IMR-90 (cell line): ENCODE data around the gene WAC. TPM values are rescaled to one million over a fixed set of nuclear protein-coding genes. Genes with fewer than 3 reads are reported as not detected.

ENCODE experiments used
- ATAC-seq: fragments of 200-7000 bp; cut with Tn5 transposase; 2 replicates; pipeline ENCODE4 v1.9.1; 2020; ENCODE audit warnings: low read depth, mild to moderate bottlenecking, moderate library complexity
- BruUV-seq: library from RNA; stranded (reverse); fragments of 400-500 nt; replicated peaks from 2 replicates; lab custom pipeline; 2021; lab: Mats Ljungman, UMichigan
- CTCF ChIA-PET: fragments of 300-600 bp; formaldehyde crosslinking; extraction: SDS; loops from one replicate; lab custom pipeline; 2021; ENCODE audit warnings: antibody characterized with exemption; lab: Yijun Ruan, JAX
- POLR2A ChIA-PET: fragments of 300-600 bp; sonication (Branson Sonifier 250); formaldehyde crosslinking; loops from one replicate; lab custom pipeline; 2022; ENCODE audit warnings: antibody characterized with exemption; ENCODE audit not compliant: unreplicated experiment; lab: Charles Lee
- DNase-seq: peaks from one replicate; pipeline ENCODE4 v3.0.0; 2013
- H2AFZ ChIP-seq: replicated peaks from 2 replicates; pipeline ENCODE3; 2013; ENCODE audit warnings: low read length, mild to moderate bottlenecking; ENCODE audit not compliant: poor library complexity
- H2AK5ac ChIP-seq: 2 replicates; pipeline ENCODE4 v1.6.1; 2013; ENCODE audit warnings: low read depth, low read length, inconsistent platforms
- H2AK9ac ChIP-seq: replicated peaks from 2 replicates; pipeline ENCODE3; 2013; ENCODE audit warnings: mild to moderate bottlenecking, low read depth, low read length, moderate library complexity; ENCODE audit not compliant: poor library complexity
- H2BK120ac ChIP-seq: 2 replicates; pipeline ENCODE4 v1.6.1; 2013; ENCODE audit warnings: low read depth, low read length, inconsistent platforms
- H2BK15ac ChIP-seq: 3 replicates; pipeline ENCODE4 v1.6.1; 2013; ENCODE audit warnings: low read depth, low read length, inconsistent platforms
- H2BK20ac ChIP-seq: 2 replicates; pipeline ENCODE4 v1.6.1; 2013; ENCODE audit warnings: low read depth, mild to moderate bottlenecking, inconsistent platforms, low read length, moderate library complexity
- H2BK5ac ChIP-seq: 2 replicates; pipeline ENCODE4 v1.6.1; 2013; ENCODE audit warnings: mild to moderate bottlenecking, low read depth, low read length, inconsistent platforms; ENCODE audit not compliant: poor library complexity, severe bottlenecking
- H3K14ac ChIP-seq: replicated peaks from 2 replicates; pipeline ENCODE4 v1.6.1; 2013; ENCODE audit warnings: low read depth, low read length, inconsistent platforms
- H3K18ac ChIP-seq: 2 replicates; pipeline ENCODE4 v1.6.1; 2013; ENCODE audit warnings: low read depth, low read length, control low read depth
- H3K23ac ChIP-seq: 2 replicates; pipeline ENCODE4 v1.6.1; 2013; ENCODE audit warnings: low read depth, low read length, inconsistent platforms
- H3K27ac ChIP-seq: 2 replicates; pipeline ENCODE4 v1.5.1; 2013; ENCODE audit warnings: mild to moderate bottlenecking, control low read depth, low read length; ENCODE audit not compliant: insufficient read depth
- H3K27me3 ChIP-seq: 2 replicates; pipeline ENCODE4 v1.6.1; 2013; ENCODE audit warnings: low read length; ENCODE audit not compliant: control insufficient read depth, insufficient read depth
- H3K36me3 ChIP-seq: 2 replicates; pipeline ENCODE4 v1.6.1; 2013; ENCODE audit warnings: low read length, mixed read lengths; ENCODE audit not compliant: control insufficient read depth, insufficient read depth
- H3K4ac ChIP-seq: 2 replicates; pipeline ENCODE4 v1.6.1; 2013; ENCODE audit warnings: low read depth, low read length, inconsistent platforms
- H3K4me1 ChIP-seq: 2 replicates; pipeline ENCODE4 v1.6.1; 2013; ENCODE audit warnings: low read length, mixed read lengths; ENCODE audit not compliant: control insufficient read depth, insufficient read depth
- H3K4me2 ChIP-seq: 2 replicates; pipeline ENCODE4 v1.6.1; 2013; ENCODE audit warnings: low read depth, mild to moderate bottlenecking, control low read depth, low read length, moderate library complexity
- H3K4me3 ChIP-seq: 2 replicates; pipeline ENCODE4 v1.5.1; 2013; ENCODE audit warnings: low read depth, mild to moderate bottlenecking, control low read depth, low read length, moderate library complexity; ENCODE audit not compliant: insufficient read depth
- H3K56ac ChIP-seq: 2 replicates; pipeline ENCODE4 v1.6.1; 2013; ENCODE audit warnings: low read length, inconsistent platforms; ENCODE audit not compliant: insufficient read depth; ENCODE audit errors: extremely low read depth
- H3K79me1 ChIP-seq, 2 experiments: 2 replicates each; pipeline ENCODE4 v1.6.1; 2013; ENCODE audit warnings: low read length in 2 of 2, inconsistent platforms in 1 of 2, low read depth in 1 of 2
- H3K9ac ChIP-seq: 2 replicates; pipeline ENCODE4 v1.6.1; 2013; ENCODE audit warnings: low read depth, low read length, control low read depth
- H3K9me1 ChIP-seq: 2 replicates; pipeline ENCODE4 v1.6.1; 2013; ENCODE audit warnings: low read length, inconsistent platforms; ENCODE audit not compliant: insufficient read depth
- H3K9me3 ChIP-seq: 2 replicates; pipeline ENCODE4 v1.6.1; 2013; ENCODE audit warnings: low read length; ENCODE audit not compliant: control insufficient read depth, insufficient read depth
- H4K20me1 ChIP-seq: 2 replicates; pipeline ENCODE4 v1.6.1; 2013; ENCODE audit warnings: low read length, inconsistent platforms; ENCODE audit not compliant: insufficient read depth
- H4K5ac ChIP-seq: 2 replicates; pipeline ENCODE4 v1.6.1; 2013; ENCODE audit warnings: mild to moderate bottlenecking, low read depth, low read length, control low read depth
- H4K8ac ChIP-seq, 2 experiments: 2 replicates each; pipeline ENCODE4 v1.6.1; 2013; ENCODE audit warnings: low read depth in 2 of 2, low read length in 2 of 2, control low read depth in 1 of 2, inconsistent platforms in 1 of 2
- H4K91ac ChIP-seq: 2 replicates; pipeline ENCODE4 v1.6.1; 2013; ENCODE audit warnings: low read depth, low read length, inconsistent platforms; ENCODE audit not compliant: insufficient read depth
- CEBPB ChIP-seq: IDR thresholded peaks from 2 replicates; pipeline ENCODE4 v1.6.1; 2012; ENCODE audit warnings: low read depth, low read length, improper control_type of control experiment
- CHD1 ChIP-seq: IDR thresholded peaks from 2 replicates; pipeline ENCODE4 v1.6.1; 2012; ENCODE audit warnings: low read depth, low read length, improper control_type of control experiment
- CTCF ChIP-seq: conservative IDR thresholded peaks from 2 replicates; pipeline ENCODE4 v1.5.1; 2012; ENCODE audit warnings: mild to moderate bottlenecking, low read depth, low read length, improper control_type of control experiment
- ELK1 ChIP-seq: fragments of 150-350 bp; IDR thresholded peaks from 2 replicates; pipeline ENCODE4 v1.6.1; 2016; ENCODE audit warnings: low read depth, mild to moderate bottlenecking, low read length, moderate library complexity, borderline replicate concordance
- FOS ChIP-seq: fragments of 150-350 bp; IDR thresholded peaks from 2 replicates; pipeline ENCODE4 v1.6.1; 2016; ENCODE audit warnings: low read depth, low read length
- MAZ ChIP-seq: IDR thresholded peaks from 2 replicates; pipeline ENCODE4 v1.6.1; 2012; ENCODE audit warnings: low read depth, mild to moderate bottlenecking, low read length, improper control_type of control experiment, moderate library complexity, borderline replicate concordance
- MXI1 ChIP-seq: IDR thresholded peaks from 2 replicates; pipeline ENCODE4 v1.6.1; 2012; ENCODE audit warnings: low read depth, mild to moderate bottlenecking, low read length, moderate library complexity, borderline replicate concordance
- NFE2L2 ChIP-seq: fragments of 150-350 bp; IDR thresholded peaks from 2 replicates; pipeline ENCODE4 v1.6.1; 2016; ENCODE audit warnings: low read depth, mild to moderate bottlenecking, low read length
- POLR2A ChIP-seq: IDR thresholded peaks from 2 replicates; pipeline ENCODE4 v1.6.1; 2012; ENCODE audit warnings: mild to moderate bottlenecking, low read depth, low read length
- RAD21 ChIP-seq: IDR thresholded peaks from 2 replicates; pipeline ENCODE4 v1.6.1; 2012; ENCODE audit warnings: low read length, improper control_type of control experiment
- RCOR1 ChIP-seq: IDR thresholded peaks from 2 replicates; pipeline ENCODE4 v1.6.1; 2012; ENCODE audit warnings: mild to moderate bottlenecking, low read length, improper control_type of control experiment; ENCODE audit not compliant: insufficient replicate concordance
- RFX5 ChIP-seq: IDR thresholded peaks from 2 replicates; pipeline ENCODE4 v1.8.0; 2012; ENCODE audit warnings: low read depth, mild to moderate bottlenecking, low read length, moderate library complexity
- SMC3 ChIP-seq: fragments of 150-350 bp; IDR thresholded peaks from 2 replicates; pipeline ENCODE4 v1.6.1; 2016; ENCODE audit warnings: low read depth, mild to moderate bottlenecking, antibody characterized with exemption, low read length, moderate library complexity
- USF2 ChIP-seq: fragments of 150-350 bp; IDR thresholded peaks from 2 replicates; pipeline ENCODE4 v1.6.1; 2017; ENCODE audit warnings: mild to moderate bottlenecking, antibody characterized with exemption, low read length, low read depth
- WGBS, 2 experiments: methylation state at CpG; one replicate each; pipeline versions ENCODE4 v1.1.5 to v1.1.7; 2013; ENCODE audit warnings: missing lambda C conversion rate in 2 of 2; ENCODE audit not compliant: insufficient read length in 1 of 2; ENCODE audit errors: extremely low coverage in 2 of 2; 5-methylcytosine and 5-hydroxymethylcytosine counted together
- dilution Hi-C: fragments of 300-500 bp; cut with HindIII; formaldehyde crosslinking; loops from one replicate; pipeline ENCODE4 v1.14.3; 2018; ENCODE audit warnings: low sequenced_read_pairs; ENCODE audit not compliant: unreplicated experiment
- in situ Hi-C: fragments of 300-500 bp; cut with MboI; formaldehyde crosslinking; loops from 3 replicates; pipeline ENCODE4 v1.14.3; 2019; ENCODE audit warnings: low sequenced_read_pairs, inconsistent platforms, mixed read lengths
- intact Hi-C: fragments of 100-400 bp; cut with micrococcal nuclease; formaldehyde crosslinking; loops from 2 replicates; pipeline ENCODE4 v1.10.0; 2022
- polyA plus RNA-seq, 3 experiments: library from polyadenylated mRNA; depleted of rRNA; stranded (reverse); fragments of >200 nt; gene quantifications; 2 replicates each; pipeline ENCODE4 v1.2.3, GENCODE V29; 2012; ENCODE audit warnings: low replicate concordance in 1 of 3
- total RNA-seq: library from RNA; depleted of rRNA; stranded (reverse); fragments of >200 nt; gene quantifications from 2 replicates; pipeline ENCODE4 v1.2.3, GENCODE V29; 2012

WAC gene
- total and polyA plus RNA-seq, 2 of the 4 experiments (the other 2 are of a cell fraction) = 39.6 to 52.2 TPM

GRCh38 chr10:28627102-28627501, 94.2 kb downstream of the WAC start:
- H2AFZ ChIP-seq = no peak overlapping the region
- no peak overlapping the region for H4K5ac ChIP-seq
- no peak overlapping the region for H4K8ac ChIP-seq
- no peak overlapping the region for H2BK15ac ChIP-seq
- no peak overlapping the region for H3K18ac ChIP-seq
- dilution Hi-C loops = no loop called here
- peaks cover 3% of the 10 kb centered on the region; the same call in 1 of the 2 replicates for H4K20me1 ChIP-seq
- ChIA-PET POLR2A (no interaction called here), CTCF (no interaction called here)
- no peak overlapping the region for H3K4ac ChIP-seq
- H3K27me3 ChIP-seq = peaks cover 9% of the 10 kb centered on the region; the same call in 1 of the 2 replicates
- H3K23ac ChIP-seq = no peak overlapping the region
- ATAC-seq = no peak
- H3K9me3 ChIP-seq = no peaks in the 10 kb centered on the region
- H3K4me3 ChIP-seq = no peak overlapping the region
- no peak overlapping the region for H3K4me2 ChIP-seq
- in situ Hi-C loops = no loop called here
- no peak overlapping the region for H3K14ac ChIP-seq
- DNase-seq = no peak
- H2BK20ac ChIP-seq = no peak overlapping the region
- H3K9me1 ChIP-seq = no peaks in the 10 kb centered on the region; the same call in 1 of the 2 replicates
- no peak overlapping the region for H3K56ac ChIP-seq
- 0% methylated on average over 1 of the region's 3 CpGs; no CpG with 5 or more reads in 1 of the 2 experiments for WGBS, 2 experiments
- no peak overlapping the region for H2AK9ac ChIP-seq
- no TSS peak for BruUV-seq
- no peaks in the 10 kb centered on the region; a peak in 1 of 4 replicates for H3K79me1 ChIP-seq
- no peak overlapping the region for H2BK5ac ChIP-seq
- H2BK120ac ChIP-seq = no peak overlapping the region
- H3K4me1 ChIP-seq = peaks cover 1% of the 10 kb centered on the region; the same call in 1 of the 2 replicates
- H2AK5ac ChIP-seq = no peak overlapping the region
- TF ChIP-seq FOS (no peak), NFE2L2 (no peak), RAD21 (no peak), POLR2A (no peak), MXI1 (no peak), CTCF (no peak), SMC3 (no peak), CEBPB (no peak), RCOR1 (no peak), CHD1 (no peak), USF2 (no peak), RFX5 (no peak), MAZ (no peak), ELK1 (no peak)
- no peak overlapping the region for H3K27ac ChIP-seq
- no peak overlapping the region for H4K91ac ChIP-seq
- no peaks in the 10 kb centered on the region; the same call in 1 of the 2 replicates for H3K36me3 ChIP-seq
- intact Hi-C loops = loop anchor here (5.0 kb wide), 1 partner anchor 765 kb away; no protein-coding TSS in a partner anchor
- H3K9ac ChIP-seq = no peak overlapping the region
